Activated naive CD8-positive, alpha-beta T cell treated with anti-CD3 and anti-CD28 coated beads, Interleukin-2, amount 50 U/mL, for 16 hours (primary cell): ENCODE measurements around the gene RADIL.
"Not testable (repeated sequence)": the region's sequence is repeated elsewhere in the genome, so short reads cannot be mapped to it uniquely, and the experiment has no call there.

Experiments used
- DNase-seq: peaks from one replicate; pipeline ENCODE4 v3.0.0-alpha.2; 2020; ENCODE audit warnings: low read depth, low spot score

Gene RADIL

DNA sequence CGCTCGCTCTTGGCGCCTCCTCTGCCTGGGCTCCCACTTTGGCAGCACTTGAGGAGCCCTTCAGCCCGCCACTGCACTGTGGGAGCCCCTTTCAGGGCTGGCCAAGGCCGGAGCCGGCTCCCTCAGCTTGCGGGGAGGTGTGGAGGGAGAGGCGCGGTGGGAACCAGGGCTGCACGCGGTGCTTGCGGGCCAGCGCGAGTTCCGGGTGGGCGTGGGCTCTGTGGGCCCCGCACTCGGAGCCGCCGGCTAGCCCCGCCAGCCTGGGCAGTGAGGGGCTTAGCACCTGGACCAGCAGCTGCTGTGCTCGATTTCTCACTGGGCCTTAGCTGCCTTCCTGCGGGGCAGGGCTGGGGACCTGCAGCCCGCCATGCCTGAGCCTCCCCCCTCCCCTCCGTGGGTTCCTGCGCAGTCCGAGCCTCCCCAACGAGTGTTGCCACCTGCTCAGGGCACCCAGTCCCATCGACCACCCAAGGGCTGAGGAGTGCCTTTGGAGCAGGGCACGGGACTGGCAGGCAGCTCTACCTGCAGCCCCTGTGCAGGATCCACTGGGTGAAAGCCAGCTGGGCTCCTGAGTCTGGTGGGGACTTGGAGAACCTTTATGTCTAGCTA, 90.0 kb downstream of the RADIL start:
- DNase-seq = not testable (repeated sequence)

- DNase-seq = no peak
Observed at GRCh38 chr7:4792537-4793126, 90.9 kb downstream of the RADIL start.

- DNase-seq = peak; percentile 65
Observed at GRCh38 chr7:4791738-4792536, 91.6 kb downstream of the RADIL start.

DNA sequence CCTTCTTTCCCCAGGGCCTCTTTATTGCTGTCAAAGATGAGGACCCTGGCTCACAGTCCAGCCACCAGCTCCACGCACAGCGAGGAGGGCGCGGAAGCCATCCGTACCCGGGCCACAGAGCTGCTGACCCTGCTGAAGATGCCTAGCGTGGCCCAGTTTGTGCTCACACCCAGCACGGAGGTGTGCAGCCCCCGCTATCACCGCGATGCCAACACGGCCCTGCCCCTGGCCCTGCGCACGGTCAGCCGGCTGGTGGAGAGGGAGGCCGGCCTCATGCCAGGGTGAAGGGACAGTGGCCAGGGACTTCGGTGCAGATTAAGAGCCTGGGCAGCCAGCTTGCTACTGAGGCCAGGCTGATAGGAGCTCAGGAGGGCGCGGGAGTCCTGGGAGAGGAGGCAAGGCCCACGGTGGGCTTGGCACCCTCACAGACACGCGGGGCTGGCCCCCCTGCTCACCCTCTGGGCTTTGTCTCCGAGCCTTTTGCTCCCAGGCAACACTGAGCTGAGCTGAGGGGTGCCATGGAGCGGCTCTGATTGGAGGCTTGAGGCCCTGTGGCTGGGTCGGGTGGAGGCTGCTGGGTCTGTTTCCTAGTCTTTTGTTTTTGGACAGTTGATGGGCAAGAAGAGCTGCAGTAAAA, 92.3 kb downstream of the RADIL start:
- DNase-seq = no peak

DNA sequence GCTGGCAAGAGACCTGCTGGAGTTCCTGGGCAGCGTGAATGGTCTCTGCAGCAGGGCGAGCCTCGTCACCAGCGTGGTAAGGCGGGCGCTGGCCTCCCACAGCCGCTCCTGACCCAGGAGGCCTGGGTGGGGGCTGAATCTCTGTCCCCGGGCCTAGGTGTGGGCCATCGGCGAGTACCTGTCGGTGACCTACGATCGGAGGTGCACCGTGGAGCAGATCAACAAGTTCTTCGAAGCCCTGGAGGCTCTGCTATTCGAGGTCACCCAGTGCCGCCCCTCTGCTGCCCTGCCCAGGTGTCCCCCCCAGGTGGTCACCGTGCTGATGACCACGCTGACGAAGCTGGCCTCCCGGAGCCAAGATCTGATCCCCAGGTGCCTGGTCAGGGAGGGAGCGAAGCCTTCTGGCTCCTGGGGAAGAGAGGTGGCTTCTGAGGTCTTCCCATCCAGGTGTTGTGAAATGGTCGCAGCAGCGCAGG, 93.0 kb downstream of the RADIL start:
- DNase-seq = no peak

- DNase-seq = no peak
Observed at GRCh38 chr7:4790078-4790465, 93.4 kb downstream of the RADIL start.

DNA sequence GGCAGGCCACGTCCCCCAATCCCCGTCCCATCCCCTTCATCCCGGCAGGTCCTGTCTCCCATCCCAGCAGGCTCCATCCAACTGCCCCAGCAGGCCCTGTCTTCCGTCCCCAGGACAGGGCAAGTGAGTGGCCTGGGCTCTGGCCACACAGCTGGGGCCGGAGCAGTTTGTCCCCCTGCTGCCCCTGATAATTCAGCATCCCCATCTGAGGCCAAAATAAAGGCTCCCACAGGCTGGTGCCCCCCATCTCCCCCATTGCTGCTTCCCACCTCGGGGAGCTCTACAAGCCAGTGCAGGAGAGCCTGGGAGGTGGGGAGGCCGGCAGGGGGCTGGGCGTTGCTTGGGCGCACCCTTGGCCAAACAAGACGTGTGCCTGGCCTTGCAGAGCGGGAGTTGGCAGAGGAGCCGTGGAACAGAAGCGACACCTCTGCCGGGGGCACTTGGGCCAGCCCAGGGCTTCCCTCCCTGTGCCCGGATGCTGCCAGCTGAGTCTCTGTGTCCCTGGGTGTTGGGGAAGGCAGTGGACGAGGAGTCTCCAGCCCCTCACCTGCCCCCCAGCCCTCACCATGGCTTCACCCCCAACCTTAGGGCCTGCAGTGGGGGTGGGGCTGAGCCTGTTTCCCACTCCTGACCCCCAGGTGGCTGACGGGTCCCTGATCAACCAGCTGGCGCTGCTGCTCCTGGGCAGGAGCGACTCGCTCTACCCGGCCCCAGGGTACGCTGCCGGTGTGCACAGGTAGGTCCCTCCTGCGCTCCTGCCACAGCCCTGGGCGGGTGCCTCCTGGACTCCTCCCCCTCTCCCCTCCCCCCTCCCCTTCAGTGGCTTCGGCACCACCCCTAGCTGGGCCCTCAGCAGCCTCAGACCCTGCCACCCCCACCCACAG, 94.1 kb downstream of the RADIL start:
- no peak for DNase-seq

DNA sequence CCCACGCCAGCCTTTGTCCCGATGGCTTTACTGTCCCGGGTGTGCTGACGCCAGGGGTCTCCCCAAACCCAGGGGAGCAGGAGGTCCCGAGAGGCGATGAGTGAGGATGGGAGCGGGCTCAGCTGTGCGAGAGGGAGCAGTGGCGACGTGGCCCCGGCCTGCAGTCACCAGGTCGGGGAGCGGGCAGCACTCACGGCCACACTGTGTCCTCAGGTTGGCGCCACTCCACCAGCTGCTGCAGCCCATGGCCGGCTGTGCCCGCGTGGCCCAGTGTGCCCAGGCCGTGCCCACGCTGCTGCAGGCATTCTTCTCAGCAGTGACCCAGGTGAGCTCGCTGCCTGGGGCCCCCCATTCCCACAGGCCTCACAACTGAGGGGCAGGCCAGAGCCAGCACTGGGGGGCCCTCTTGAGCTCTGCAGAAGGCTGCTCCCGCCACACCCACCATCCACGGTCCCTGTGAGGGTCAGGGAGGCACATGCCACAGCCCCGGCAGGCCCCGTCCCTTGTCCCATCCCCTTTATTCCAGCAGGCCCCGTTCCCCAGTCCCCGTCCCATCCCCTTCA, 94.8 kb downstream of the RADIL start:
- no peak for DNase-seq

GRCh38 chr7:4787947-4788626, 95.4 kb downstream of the RADIL start:
- no peak for DNase-seq

GRCh38 chr7:4787541-4787940, 96.0 kb downstream of the RADIL start:
- DNase-seq = no peak

DNA sequence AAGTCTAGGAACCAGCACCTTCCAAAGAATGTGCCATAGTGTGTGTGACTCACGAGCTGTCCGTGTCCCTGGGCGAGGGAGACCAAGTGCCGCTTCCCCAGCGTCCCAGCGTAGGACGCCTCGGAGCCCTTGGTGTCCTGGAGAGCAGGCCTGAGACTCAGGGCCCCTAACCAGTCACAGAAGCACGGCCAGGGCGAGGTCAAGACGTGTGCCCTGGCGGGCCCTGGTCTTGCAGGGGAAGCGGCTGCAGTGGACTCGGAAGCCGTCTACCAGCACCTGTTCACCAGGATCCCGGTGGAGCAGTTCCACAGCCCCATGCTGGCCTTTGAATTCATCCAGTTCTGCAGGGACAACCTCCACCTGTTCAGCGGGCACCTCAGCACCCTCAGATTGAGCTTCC, 97.5 kb downstream of the RADIL start:
- DNase-seq = no peak

- DNase-seq = no peak
Observed at GRCh38 chr7:4785371-4785770, 98.1 kb downstream of the RADIL start.

DNA sequence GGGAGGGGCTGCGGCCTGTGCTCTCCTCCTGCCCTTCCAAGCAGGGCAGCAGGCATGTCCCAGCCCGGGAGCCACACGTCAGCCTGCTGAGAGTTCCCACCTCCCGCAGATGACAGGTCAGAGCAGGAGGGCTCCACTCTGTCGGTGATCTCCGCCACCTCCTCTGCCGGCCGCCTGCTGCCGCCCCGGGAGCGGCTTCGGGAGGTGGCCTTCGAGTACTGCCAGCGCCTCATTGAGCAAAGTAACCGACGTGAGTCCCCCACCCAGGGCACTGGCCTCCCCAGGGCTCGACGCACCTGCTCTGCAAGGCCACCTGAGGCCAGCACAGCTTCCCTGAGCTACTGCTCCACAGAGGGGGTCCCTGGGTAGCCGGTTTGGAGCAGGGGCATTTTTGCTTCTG, 98.7 kb downstream of the RADIL start:
- no peak for DNase-seq

- no peak for DNase-seq
Observed at GRCh38 chr7:4783762-4784351, 99.7 kb downstream of the RADIL start.

GRCh38 chr7:4783292-4783652, 100.2 kb downstream of the RADIL start:
- no peak for DNase-seq

DNA sequence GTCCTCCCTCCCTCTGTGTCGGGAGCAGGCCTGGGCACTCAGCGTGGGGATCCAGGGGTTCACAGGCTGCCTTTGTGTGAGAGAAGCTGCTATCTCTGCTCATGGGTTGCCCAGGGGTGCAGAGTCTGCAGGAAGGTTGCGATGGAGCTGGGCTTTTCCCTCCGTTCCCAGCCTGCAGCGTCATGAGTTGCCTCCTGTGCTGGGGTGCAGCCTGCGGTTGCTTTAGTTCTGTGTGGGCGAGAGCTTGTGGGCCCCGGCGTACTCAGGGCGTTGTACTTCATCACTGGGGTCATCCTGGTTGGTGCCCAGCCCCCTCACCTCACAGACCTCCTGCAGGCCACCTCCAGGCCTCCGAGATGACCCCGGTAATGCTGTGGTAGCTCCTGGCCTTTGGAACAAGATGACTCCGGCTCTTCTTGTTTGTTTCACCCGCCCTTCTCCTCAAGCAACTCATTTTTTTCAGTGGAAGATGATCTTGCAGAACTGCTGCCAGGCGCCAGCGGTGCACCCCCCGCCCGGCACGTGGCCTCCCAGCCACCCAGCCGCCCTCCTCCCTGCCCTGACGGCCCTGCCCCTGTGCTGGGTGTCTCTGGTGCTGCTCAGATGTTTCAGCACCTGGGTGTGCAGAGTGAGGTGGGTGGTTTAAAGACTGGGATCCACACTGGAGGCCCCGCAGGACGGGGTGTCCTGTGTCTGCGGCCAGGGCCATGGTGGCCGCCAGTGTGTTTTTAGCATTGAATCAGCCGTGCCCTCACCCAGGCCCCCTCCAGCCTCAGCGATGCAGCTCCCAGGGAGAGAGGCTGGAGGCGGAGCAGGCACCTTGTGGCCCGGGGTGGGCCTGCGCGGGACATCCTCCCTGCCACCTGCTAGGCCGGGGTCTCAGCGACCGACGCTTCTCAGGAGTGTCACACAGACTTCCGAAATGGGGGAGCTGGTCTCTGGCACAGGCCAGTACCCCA, 100.9 kb downstream of the RADIL start:
- no peak for DNase-seq

- DNase-seq = no peak
Observed at GRCh38 chr7:4781366-4782069, 102.0 kb downstream of the RADIL start.

DNA sequence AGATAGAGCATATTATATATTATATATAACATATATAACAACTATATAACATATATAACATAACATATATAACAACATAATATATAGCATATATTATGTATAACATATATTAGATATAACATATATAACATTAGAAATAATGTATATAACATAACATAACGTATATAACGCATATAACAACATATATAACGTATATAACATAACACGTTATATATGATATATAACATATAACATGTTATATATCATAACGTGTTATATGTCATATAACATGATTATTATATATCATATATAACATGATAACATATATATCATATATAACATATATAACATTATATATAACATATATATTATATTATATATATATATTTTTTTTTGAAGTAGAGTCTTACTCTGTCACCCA, 104.4 kb downstream of the RADIL start:
- DNase-seq = no peak
